Right lobe of liver (tissue), 4 donors: Measurements from ENCODE around the gene ZBBX.

Experiments used
- POLR2A ChIP-seq: fragments of 450-650 bp; IDR thresholded peaks from one replicate; pipeline ENCODE4 v1.6.1; 2017; ENCODE audit warnings: antibody characterized with exemption, mild to moderate bottlenecking
- TF ChIP-seq, protein P1 (sequence below), 4 donors: fragments of 200-600 bp in 3 of 4; fragments of 450-650 bp in 1 of 4; IDR thresholded peaks; one replicate each; pipeline versions ENCODE4 v1.5.1 to v1.8.0; 2016 to 2022; ENCODE audit warnings: antibody characterized with exemption in 4 of 4, mild to moderate bottlenecking in 2 of 4
- donor health status: DM: no; HTN: no; CAD: no.
- donor health status: DM: no; HTN: no; CAD: no.
- donor health status: DM: no; HTN: yes; CAD: no.

DNA sequence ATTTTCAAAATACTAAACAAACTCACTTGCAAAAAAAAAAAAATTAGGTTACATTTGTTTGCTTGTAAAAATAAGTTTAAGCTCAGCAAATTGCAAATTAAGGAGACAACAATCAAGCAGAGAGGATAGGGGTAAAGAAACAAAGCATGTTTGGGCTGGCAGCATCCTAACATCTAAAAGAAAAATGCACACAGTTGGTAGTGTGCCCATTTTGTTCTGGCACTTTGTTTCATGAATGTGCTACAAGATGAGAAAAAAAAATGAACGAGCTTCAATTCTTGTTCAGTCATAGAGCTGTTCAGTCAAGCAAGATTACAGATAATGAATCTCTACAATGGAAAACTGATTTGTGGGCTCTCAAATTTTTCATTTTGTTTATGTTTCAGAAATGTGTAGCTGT lies 17.7 kb upstream of the ZBBX start:
- TF ChIP-seq, protein P1, sequence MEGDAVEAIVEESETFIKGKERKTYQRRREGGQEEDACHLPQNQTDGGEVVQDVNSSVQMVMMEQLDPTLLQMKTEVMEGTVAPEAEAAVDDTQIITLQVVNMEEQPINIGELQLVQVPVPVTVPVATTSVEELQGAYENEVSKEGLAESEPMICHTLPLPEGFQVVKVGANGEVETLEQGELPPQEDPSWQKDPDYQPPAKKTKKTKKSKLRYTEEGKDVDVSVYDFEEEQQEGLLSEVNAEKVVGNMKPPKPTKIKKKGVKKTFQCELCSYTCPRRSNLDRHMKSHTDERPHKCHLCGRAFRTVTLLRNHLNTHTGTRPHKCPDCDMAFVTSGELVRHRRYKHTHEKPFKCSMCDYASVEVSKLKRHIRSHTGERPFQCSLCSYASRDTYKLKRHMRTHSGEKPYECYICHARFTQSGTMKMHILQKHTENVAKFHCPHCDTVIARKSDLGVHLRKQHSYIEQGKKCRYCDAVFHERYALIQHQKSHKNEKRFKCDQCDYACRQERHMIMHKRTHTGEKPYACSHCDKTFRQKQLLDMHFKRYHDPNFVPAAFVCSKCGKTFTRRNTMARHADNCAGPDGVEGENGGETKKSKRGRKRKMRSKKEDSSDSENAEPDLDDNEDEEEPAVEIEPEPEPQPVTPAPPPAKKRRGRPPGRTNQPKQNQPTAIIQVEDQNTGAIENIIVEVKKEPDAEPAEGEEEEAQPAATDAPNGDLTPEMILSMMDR (IDR thresholded peaks at IDR 0.05) = no peak
- no peak for TF ChIP-seq POLR2A
